NCI-H82 treated with DMSO at 0.1 percent for 48 hours (cell line): ENCODE data around the gene KIF21B.

Experiments used
- DNase-seq: peaks from one replicate; lab custom pipeline; 2025; ENCODE audit not compliant: unreplicated experiment; lab: John Stamatoyannopoulos, UW

KIF21B gene

GRCh38 chr1:201049248-201049831 is 25.8 kb upstream of the KIF21B start:
- DNase-seq = no peak

GRCh38 chr1:201048521-201048920 is 25.0 kb upstream of the KIF21B start:
- DNase-seq = no peak

- DNase-seq = no peak
These were observed 20.6 kb upstream of the KIF21B start for GRCh38 chr1:201044119-201044518.

DNA sequence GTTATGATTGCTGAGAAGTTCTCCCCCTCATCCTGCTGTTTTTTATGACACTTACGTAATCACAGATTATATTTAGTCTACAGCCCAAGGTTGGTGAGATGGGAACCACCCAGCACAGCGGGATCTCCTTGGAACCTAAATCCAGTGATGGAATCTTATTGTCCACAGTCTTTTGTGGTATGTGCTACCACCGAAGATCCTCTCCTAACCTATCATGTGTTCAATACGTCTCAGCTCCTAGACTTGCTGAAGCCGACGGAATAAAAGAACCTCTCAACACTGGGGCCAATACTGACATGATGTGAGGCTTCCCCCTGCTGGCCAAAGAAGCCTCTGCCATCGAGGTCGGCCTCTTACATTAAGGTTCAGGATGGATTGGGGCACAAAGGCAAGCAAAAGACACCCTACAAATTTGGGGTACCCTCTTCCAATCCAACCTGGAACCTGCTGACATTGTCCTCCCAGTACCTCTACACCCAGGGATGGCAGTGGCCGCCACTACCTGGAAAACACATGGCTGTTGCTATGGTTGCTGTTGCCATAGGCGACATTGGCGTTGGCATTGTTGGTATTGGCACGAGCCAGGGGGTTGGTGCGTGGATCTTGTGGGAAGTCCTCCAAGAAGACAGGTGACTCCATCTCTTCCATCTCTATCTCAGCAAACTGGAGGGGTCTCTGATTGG is 19.4 kb upstream of the KIF21B start:
- DNase-seq = peak; percentile 35

GRCh38 chr1:201041011-201041410 is 17.5 kb upstream of the KIF21B start:
- DNase-seq = no peak

DNA sequence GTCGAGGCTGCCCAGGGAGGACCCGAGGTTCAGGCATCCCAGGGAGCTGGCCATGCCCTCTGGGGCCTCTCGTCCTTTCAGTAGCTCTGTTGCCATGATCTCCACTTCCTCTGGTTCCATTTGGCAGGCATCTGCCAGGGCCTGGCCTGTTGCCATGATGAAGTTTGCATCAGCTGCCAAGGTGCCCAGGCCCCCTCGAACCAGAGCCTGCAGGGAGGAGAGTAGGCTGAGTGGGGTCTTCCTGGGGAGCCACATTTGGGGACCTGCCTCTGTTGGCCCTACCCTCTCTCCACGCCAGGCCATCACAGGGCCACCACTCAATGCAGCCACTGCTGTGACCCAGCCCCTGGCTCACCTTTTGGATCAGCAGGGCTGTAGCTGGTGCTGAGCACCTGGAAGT is 16.4 kb upstream of the KIF21B start:
- no peak for DNase-seq

DNA sequence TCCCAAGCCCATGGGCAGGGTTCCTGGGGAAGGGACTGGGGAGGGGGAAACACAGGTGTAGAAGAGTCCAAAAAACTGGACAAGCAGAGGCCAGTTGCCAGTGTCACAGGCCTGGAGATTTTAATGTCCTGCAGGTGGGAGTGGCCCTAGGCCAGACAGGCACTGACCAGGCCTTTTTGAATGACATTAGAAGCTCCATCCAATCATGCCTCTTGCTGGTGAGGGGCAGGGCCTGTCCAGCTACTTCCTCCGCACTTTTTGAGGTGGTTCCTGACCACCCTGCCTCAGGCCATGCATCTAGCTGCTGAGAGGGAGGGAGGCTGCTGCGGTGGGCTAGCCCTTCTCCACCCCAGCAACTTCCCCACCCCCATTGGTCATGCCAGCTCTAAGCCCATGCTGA is 15.9 kb upstream of the KIF21B start:
- DNase-seq = no peak

GRCh38 chr1:201038186-201038876 is 14.8 kb upstream of the KIF21B start:
- DNase-seq = no peak

- no peak for DNase-seq
These were observed 12.8 kb upstream of the KIF21B start for GRCh38 chr1:201036188-201036842.

DNA sequence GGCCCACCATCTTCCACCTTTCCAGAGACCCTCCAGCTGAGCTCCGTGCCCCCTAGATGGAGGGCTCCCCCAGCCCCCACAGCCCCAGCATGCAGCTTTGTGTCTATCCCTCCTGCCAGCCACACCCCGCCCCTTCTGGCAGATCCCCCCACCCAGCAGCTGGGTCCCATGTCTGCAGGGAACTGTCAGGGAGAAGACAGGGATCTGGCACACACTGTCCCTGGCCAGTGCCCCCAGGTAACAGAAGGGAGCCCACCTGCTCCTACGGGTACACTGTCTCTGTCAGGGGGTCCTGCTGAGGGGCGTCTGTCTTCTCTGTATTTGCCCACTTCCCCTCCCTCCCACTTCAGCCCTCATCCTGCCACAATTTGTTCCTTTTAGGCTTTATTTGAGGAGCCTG is 11.2 kb upstream of the KIF21B start:
- DNase-seq = no peak

DNA sequence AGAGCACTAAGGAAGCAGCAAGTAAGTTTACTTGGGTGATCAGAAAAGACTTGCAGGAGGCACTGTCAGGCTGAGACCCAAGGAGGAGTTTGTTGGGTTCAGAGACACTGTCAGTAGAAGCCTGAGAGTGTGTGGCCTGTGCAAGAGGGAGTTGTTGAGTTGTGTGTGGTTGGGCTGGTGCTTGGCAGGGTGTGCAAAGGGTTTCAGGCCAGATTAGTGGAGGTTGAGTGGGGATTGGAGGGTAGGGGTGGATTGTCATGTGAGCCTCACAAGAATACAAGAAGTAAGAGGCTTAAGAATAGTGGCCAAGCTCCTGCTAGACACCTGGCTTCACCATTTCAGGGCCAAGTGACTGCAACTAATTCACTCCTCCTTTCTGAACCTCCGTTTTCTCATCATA is 8.9 kb upstream of the KIF21B start:
- peak; percentile 94 for DNase-seq

DNA sequence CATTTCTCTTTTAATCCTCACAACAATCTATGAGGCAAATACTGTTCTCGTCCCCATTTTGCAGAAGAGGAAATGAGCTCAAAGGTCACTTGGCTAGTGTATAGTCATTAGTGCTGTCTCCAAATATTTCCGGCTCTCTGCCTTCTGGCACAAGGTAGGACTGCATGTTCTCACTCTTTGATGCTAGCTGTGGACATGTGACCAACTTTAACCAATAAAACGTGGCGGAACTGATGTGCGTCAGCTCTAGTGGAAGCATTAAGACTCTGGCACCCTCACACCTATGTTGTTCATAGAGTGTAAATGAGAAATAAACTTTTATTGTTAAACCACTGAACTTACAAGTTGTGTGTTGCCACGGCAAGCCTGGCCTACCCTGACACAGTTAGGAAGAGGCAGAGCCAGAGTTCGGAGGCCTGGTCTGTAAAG is 5.0 kb upstream of the KIF21B start:
- no peak for DNase-seq

DNA sequence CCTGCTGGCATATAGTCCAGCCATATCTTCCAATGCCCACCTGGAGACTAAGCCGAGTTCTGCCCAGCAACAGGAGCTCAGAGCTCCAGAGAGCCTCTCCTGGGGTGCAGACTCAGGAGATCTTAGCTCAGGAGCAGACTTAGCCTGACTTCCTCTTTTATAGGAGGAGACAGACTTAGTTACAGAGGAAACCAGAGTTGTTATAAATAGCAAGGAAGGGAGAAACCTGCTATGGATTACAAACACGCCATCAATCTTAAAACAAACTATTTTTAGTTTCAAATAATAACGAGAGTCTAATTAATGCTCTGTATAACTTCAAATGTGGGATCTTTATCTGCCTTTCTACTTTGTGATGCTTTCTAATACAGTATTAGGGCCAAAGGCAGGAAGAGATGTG is 3.3 kb upstream of the KIF21B start:
- no peak for DNase-seq

GRCh38 chr1:201026234-201026633 is 2.7 kb upstream of the KIF21B start:
- peak; percentile 26 for DNase-seq

DNA sequence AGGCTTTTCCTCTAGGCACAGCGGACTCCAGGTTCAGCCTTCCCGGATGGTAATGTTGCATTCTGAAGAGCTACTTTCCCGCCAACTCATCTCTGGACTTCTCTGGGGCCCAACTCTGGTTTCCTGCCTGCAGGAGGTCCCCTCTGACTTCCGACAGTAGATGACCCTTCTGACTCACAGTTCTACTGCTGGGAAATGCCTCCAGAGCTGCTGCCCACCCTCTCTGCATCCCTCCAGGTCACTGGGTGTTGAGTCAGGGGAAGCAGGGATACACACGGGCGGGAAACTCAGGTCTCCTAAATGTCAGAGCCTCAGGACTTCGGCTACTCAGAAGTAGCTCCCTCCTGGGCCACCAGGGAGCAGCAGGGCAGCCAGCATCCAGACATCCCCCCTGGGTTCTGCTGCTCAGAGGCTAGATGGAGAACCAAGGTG is 2.1 kb upstream of the KIF21B start:
- DNase-seq = no peak

DNA sequence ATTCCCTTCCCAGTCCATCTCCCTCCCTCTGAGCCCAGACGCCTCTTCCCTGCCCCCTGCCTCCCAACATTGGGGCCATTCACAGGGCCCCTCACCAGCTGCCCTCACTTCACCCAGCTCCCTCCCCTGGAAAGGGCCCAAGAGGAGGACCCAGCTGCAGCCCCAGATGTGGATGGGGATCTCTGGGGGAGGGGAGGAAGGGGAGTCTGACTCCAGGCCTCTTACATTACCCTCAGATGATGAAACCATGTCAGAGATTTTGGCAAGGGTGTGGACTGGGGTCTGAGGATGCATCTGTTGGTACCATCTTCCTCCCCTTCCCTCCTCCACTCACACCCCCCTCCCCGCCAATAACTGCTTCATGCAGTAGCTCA is 1.1 kb upstream of the KIF21B start:
- no peak for DNase-seq

DNA sequence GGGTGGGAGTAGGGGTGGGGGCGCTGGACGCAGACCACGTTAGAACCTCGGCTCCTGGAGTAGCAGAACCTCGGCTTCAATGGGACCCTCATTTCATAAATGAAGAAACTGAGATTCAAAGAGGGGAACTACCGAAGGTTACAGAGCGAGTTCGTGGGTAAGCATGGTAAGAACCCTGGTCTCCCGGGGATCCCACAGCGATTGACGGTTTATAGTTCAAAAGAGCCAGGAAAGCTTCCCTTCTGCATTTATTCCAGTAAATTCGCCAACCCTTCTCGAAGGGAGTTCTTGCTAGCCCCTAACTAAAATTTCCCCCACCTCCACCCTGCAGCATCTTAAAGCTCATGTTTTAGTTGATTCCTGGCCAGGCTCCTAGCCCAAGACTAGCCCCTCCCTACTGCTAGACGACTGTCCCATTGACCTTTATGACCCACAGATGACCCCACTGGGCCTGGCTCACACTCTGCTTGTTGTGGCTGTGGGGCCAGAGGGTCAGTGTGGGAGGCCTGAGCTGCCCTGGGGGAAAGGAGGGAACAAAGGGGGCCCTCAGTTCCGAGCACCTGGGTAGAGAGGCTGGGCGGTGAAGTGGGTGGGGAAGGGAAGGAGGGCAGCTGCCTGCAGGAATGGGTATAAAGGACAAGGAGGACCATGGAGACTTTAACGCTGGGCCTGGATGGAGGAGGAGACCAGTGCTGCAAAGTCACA is 558 bp upstream of the KIF21B start:
- DNase-seq = no peak

DNA sequence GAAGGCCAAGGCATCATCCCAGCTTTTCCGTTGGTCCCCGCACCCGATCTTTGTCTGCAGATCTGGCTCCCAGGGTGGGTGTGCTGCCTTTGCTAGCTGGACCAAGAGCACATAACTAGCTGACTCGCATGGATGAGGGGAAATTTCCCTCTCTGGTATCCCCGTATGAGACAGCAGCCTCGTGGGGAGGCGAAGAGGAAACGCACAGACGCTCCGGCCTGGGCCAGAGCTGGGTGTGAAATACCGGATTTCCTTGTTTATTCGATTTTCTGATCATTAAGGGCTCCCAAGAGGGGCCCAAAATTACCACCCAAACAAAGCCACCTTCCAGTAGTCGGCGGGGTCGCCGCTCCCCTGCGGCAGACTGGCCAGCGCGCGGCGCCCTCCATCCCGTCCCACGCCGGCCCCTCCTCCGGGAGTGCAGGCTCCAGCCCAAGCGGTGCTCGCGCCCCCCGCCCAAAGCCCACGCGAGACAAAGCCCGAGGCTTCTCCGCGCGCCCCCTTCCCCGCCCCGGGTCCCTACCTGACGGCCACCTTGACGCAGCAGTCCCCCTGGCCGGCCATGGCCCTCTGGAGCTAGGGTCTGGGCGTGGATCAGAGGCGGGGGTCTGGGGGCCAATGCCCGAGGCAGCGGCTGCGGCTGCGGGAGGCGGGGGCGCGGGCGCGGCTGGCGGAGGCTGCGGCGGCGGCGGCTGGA is 546 bp downstream of the KIF21B start:
- no peak for DNase-seq

GRCh38 chr1:201022493-201022819 is 1.1 kb downstream of the KIF21B start:
- no peak for DNase-seq

DNA sequence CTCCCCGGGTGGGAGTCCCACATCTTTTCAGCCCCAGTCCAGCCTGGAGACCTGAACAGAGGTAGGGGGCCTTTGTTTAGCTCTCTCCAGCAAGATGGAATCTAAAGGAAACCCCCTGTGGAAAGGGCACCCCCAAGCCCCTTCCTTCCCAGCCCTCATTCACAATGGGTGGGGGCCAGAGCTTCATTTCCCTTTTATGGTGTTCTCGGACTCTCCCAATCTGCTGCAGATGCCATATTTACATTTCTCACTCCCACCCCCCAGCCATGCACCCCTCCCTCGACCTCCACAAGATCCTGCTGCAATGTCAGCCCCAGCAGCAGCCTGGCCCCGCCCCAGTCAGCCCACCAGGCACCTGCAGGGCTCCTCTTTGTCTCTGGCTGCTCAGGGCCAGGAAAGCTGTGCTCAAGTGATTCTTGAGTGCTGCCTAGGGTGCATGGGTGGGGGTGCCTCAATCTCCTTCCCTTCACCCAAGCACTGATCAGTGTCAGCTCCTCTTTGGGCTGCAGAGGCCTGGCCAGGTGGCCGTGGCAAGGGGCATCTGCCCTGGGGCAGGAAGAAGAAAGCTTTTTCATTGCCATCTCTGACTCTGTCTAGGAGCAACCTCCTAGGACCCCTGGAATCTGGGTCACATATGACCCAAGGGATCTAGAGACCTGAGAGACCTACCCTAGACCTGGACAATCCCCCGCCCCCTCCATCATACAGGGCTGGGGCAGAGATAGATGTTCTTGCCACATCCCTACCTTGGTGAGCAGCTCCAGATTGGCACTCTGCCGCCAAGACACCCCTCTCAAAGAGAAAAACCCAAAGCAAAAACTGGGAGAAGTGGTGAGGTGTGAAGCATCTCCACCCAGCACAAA is 1.7 kb downstream of the KIF21B start:
- no peak for DNase-seq
